ENCODE data around the gene FXYD4. TPM values are rescaled to one million over a fixed set of nuclear protein-coding genes. Genes with fewer than 3 reads are reported as not detected.
A peak's percentile ranks its signal among the peaks of the same experiment; 100 is the strongest.

The FXYD4 gene
- total and polyA plus RNA-seq, 2 of the 8 experiments (the other 6 are each of a cell fraction or from before 2014, with no cell fraction given), result not detected

- Histone ChIP-seq H4K5ac (ENCODE audit: insufficient read length, low read depth, low read length) (peak overlapping the region; percentile 92), H4K91ac (replicated peaks; ENCODE audit: insufficient read length, low read length) (peak overlapping the region; percentile 88), H3K9me3 (ENCODE audit: insufficient read depth in 2 of 2, low read depth in 1 of 2, low read length in 1 of 2) (no peaks in the 10 kb centered on the region), H2BK20ac (ENCODE audit: low read length) (peak overlapping the region; percentile 68), H3K14ac (ENCODE audit: insufficient read length) (no peak overlapping the region), H2BK12ac (ENCODE audit: low read depth, low read length) (peak overlapping the region; percentile 85; the same call in 1 of the 2 replicates), H3K36me3 (ENCODE audit: control insufficient read depth in 2 of 4, insufficient read depth in 4 of 4, low read length in 3 of 4) (no peaks in the 10 kb centered on the region), H3K27ac (ENCODE audit: low read depth, low read length) (no peak overlapping the region), H3K79me1 (ENCODE audit: low read depth, low read length) (no peaks in the 10 kb centered on the region), H2BK120ac (replicated peaks; ENCODE audit: low read depth, low read length) (peak overlapping the region; percentile 99), H3K4me2 (ENCODE audit: insufficient read depth in 1 of 2, low read depth in 2 of 2, low read length in 2 of 2) (no peak overlapping the region), H3K79me2 (ENCODE audit: control insufficient read depth in 1 of 2, insufficient read depth in 2 of 2, low read length in 2 of 2) (no peaks in the 10 kb centered on the region), H2AK5ac (ENCODE audit: low read depth, low read length) (peak overlapping the region; percentile 43; the same call in 1 of the 2 replicates), H3K27me3 (replicated peaks in 1 of 4; ENCODE audit: control insufficient read depth in 3 of 4, extremely low read depth in 1 of 4, insufficient read depth in 3 of 4, low read length in 3 of 4) (no peaks in the 10 kb centered on the region), H3K4me1 (replicated peaks in 1 of 4; ENCODE audit: control insufficient read depth in 3 of 4, insufficient read depth in 4 of 4, low read length in 3 of 4) (peaks cover 4 to 11% (median 7%) of the 10 kb centered on the region in 4 experiments), H2BK5ac (ENCODE audit: low read depth, low read length) (peak overlapping the region; percentile 88; the same call in 1 of the 2 replicates), H3K56ac (replicated peaks; ENCODE audit: insufficient read length, low read depth, low read length) (no peak overlapping the region), H3K23me2 (ENCODE audit: low read depth, low read length) (no peaks in the 10 kb centered on the region), H4K8ac (ENCODE audit: extremely low read depth, insufficient read depth, low read length) (no peak overlapping the region), H2AFZ (ENCODE audit: low read length) (no peak overlapping the region), H3K18ac (ENCODE audit: extremely low read depth, low read length) (peak overlapping the region; percentile 90; the same call in 1 of the 2 replicates), H3K4me3 (ENCODE audit: extremely low read depth in 1 of 4, insufficient read depth in 2 of 4, low read depth in 3 of 4, low read length in 4 of 4) (no peak overlapping the region), H3K23ac (ENCODE audit: insufficient read length) (no peak overlapping the region), H2BK15ac (ENCODE audit: low read length) (peak overlapping the region; percentile 83; the same call in 1 of the 2 replicates), H3K4ac (replicated peaks; ENCODE audit: insufficient read length, low read depth, low read length) (peak overlapping the region; percentile 97), H4K20me1 (replicated peaks in 1 of 2; ENCODE audit: control insufficient read depth in 1 of 2, insufficient read depth in 2 of 2, low read length in 2 of 2) (no peaks in the 10 kb centered on the region), H3K9ac (replicated peaks in 1 of 4; ENCODE audit: extremely low read depth in 1 of 4, low read depth in 3 of 4, low read length in 3 of 4) (no peak overlapping the region)
- TF ChIP-seq SAP30 (IDR thresholded peaks at IDR 0.05; ENCODE audit: insufficient read depth, insufficient replicate concordance, low read length) (no peak), E2F6 (IDR thresholded peaks at IDR 0.05) (no peak), KDM5A (IDR thresholded peaks at IDR 0.05; ENCODE audit: low read length) (no peak)
- POLR2A ChIA-PET (ENCODE audit: partially characterized antibody), result interaction anchor here (0.6 kb wide), 1 partner anchor 108 kb away, joined by 3 read pairs; no protein-coding TSS in a partner anchor
- FAIRE-seq (no peak), DNase-seq (ENCODE audit: low read depth in 1 of 2, low spot score in 2 of 2) (no peak)
- 85% methylated on average over 9 of the region's 9 CpGs; no CpG with 5 or more reads in 1 of the 2 experiments for WGBS, 2 experiments (ENCODE audit: extremely low coverage in 1 of 2, insufficient coverage in 1 of 2, insufficient read length in 1 of 2, insufficient replicate concordance in 2 of 2, low coverage in 1 of 2, low lambda C conversion rate in 2 of 2, missing lambda C conversion rate in 1 of 2)
- CTCF ChIA-PET (ENCODE audit: partially characterized antibody), result interaction anchor here (0.6 to 2.7 kb wide), 4 partner anchors 16 to 127 kb away, joined by 3 to 10 read pairs (median 6); no protein-coding TSS in a partner anchor
These were observed 34.7 kb upstream of the FXYD4 start for GRCh38 chr10:43336641-43337318.

All from H1 (cell line).